ENCODE measurements around the gene P4HA2. TPM values are rescaled to one million over a fixed set of nuclear protein-coding genes. Genes with fewer than 3 reads are reported as not detected.

Gene P4HA2
- total and polyA plus RNA-seq, 9 of the 15 experiments (the other 6 are each of a cell fraction or from before 2014, with no cell fraction given) = 9.6 to 50.0 (median 12.7) TPM

DNA sequence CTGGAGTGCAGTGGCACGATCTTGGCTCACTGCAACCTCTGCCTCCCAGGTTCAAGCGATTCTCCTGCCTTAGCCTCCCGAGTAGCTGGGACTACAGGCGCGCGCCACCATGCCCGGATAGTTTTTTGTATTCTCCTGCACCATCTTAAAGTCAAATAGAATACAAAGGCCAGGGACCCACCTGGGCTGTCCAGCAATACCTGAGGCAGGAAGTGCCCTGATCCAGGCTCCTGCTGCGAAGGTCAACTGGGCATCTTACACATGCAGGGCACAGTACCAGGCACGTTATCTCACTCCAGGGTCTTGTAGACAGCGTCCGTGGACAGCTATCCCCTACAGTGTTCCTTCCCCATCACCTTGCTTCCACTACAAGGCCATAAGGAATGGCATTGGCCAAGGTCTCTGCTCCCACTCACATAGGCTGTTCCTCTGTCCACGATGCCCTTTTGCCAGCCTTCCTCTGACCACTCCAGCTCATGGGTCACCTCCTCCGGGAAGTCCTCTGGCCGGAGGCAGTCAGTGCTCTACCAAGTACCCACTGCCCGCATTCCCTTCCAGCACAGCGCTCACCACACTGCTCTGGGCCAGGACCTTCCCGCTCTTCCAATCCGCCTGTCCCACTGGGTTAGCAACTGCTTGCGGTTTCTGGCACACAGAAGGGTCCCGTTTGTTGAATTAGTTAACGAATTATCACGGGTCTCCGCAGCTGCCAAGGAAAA, 978 bp downstream of the P4HA2 start:
- TSS peak; percentile 43 for BruUV-seq (replicated peaks)
- DNase-seq (ENCODE audit: extremely low read depth in 1 of 4, low spot score in 3 of 4) (no peak), ATAC-seq (no peak), FAIRE-seq (no peak)
- H3K9me1 ChIP-seq (ENCODE audit: control insufficient read depth, insufficient read depth, low read length) = no peaks in the 10 kb centered on the region
- H4K20me1 ChIP-seq (replicated peaks; ENCODE audit: control insufficient read depth, insufficient read depth, low read length) = peaks cover 13% of the 10 kb centered on the region; the same call in 1 of the 2 replicates
- in situ Hi-C loops (cut with MboI) (no loop called here), intact Hi-C loops (cut with micrococcal nuclease) (no loop called here)
- H3K4me2 ChIP-seq (ENCODE audit: insufficient read depth, low read length) = peak overlapping the region; percentile 88
- peak overlapping the region; percentile 76 for H3K4me3 ChIP-seq
- no peaks in the 10 kb centered on the region for H3K9me3 ChIP-seq (replicated peaks; ENCODE audit: control insufficient read depth, insufficient read depth, low read depth, low read length)
- H3K4me1 ChIP-seq (replicated peaks in 1 of 2; ENCODE audit: control insufficient read depth in 2 of 2, insufficient read depth in 2 of 2, low read length in 2 of 2) = peaks cover 30 to 34% of the 10 kb centered on the region in 2 experiments
- 69% methylated on average over 20 of the region's 23 CpGs for WGBS (ENCODE audit: insufficient coverage, low coverage, missing lambda C conversion rate)
- POLR2A ChIA-PET = interaction anchor here (0.6 to 1.7 kb wide), 8 partner anchors 8 to 555 kb away, joined by 3 to 11 read pairs (median 4); no protein-coding TSS in a partner anchor
- H3K9ac ChIP-seq (ENCODE audit: insufficient read depth in 1 of 2, low read depth in 2 of 2, low read length in 2 of 2) = peak overlapping the region; percentile 93 to 97; a peak in 3 of 4 replicates
- no peaks in the 10 kb centered on the region; the same call in 2 of the 3 replicates for H3K36me3 ChIP-seq (ENCODE audit: control insufficient read depth, insufficient read depth, low read length)
- CTCF ChIA-PET (ENCODE audit: low intra/inter-chr PET ratio) = no interaction called here
- H2AFZ ChIP-seq (ENCODE audit: low read depth, low read length) = peak overlapping the region; percentile 77
- H3K27ac ChIP-seq (ENCODE audit: extremely low read depth, low read depth, low read length) = no peak overlapping the region; the same call in 2 of the 3 replicates
- no peaks in the 10 kb centered on the region for H3K27me3 ChIP-seq (ENCODE audit: control insufficient read depth in 2 of 2, insufficient read depth in 2 of 2, low read length in 2 of 2)
- peaks cover 14% of the 10 kb centered on the region; the same call in 1 of the 3 replicates for H3K79me2 ChIP-seq (ENCODE audit: control insufficient read depth, insufficient read depth, low read length)
- TF ChIP-seq ZNF436 (CRISPR knock-in tag; IDR thresholded peaks at IDR 0.05) = 0 out of 2 replicates have a peak, but pooled peaks have one; percentile 41
- TF ChIP-seq, protein P1, sequence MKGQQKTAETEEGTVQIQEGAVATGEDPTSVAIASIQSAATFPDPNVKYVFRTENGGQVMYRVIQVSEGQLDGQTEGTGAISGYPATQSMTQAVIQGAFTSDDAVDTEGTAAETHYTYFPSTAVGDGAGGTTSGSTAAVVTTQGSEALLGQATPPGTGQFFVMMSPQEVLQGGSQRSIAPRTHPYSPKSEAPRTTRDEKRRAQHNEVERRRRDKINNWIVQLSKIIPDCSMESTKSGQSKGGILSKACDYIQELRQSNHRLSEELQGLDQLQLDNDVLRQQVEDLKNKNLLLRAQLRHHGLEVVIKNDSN (CRISPR knock-in tag; IDR thresholded peaks at IDR 0.05) = 0 out of 2 replicates have a peak, but pooled peaks have one; percentile 12
- no peak for TF ChIP-seq ILF3 (IDR thresholded peaks at IDR 0.05; ENCODE audit: borderline replicate concordance)
- no peak for TF ChIP-seq RUNX1 (IDR thresholded peaks at IDR 0.05; ENCODE audit: low read depth)
- no peak for TF ChIP-seq DNMT1 (IDR thresholded peaks at IDR 0.05)
- TF ChIP-seq, protein P2, sequence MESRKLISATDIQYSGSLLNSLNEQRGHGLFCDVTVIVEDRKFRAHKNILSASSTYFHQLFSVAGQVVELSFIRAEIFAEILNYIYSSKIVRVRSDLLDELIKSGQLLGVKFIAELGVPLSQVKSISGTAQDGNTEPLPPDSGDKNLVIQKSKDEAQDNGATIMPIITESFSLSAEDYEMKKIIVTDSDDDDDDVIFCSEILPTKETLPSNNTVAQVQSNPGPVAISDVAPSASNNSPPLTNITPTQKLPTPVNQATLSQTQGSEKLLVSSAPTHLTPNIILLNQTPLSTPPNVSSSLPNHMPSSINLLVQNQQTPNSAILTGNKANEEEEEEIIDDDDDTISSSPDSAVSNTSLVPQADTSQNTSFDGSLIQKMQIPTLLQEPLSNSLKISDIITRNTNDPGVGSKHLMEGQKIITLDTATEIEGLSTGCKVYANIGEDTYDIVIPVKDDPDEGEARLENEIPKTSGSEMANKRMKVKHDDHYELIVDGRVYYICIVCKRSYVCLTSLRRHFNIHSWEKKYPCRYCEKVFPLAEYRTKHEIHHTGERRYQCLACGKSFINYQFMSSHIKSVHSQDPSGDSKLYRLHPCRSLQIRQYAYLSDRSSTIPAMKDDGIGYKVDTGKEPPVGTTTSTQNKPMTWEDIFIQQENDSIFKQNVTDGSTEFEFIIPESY (CRISPR knock-in tag; IDR thresholded peaks at IDR 0.05) = peak; percentile 37; the same call in 1 of the 2 replicates
- no peak for TF ChIP-seq GABPA (tag; conservative IDR thresholded peaks at IDR 0.05; ENCODE audit: low read depth)
- no peak for TF ChIP-seq SOX6 (IDR thresholded peaks at IDR 0.05)
- TF ChIP-seq, protein P3, sequence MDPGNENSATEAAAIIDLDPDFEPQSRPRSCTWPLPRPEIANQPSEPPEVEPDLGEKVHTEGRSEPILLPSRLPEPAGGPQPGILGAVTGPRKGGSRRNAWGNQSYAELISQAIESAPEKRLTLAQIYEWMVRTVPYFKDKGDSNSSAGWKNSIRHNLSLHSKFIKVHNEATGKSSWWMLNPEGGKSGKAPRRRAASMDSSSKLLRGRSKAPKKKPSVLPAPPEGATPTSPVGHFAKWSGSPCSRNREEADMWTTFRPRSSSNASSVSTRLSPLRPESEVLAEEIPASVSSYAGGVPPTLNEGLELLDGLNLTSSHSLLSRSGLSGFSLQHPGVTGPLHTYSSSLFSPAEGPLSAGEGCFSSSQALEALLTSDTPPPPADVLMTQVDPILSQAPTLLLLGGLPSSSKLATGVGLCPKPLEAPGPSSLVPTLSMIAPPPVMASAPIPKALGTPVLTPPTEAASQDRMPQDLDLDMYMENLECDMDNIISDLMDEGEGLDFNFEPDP (CRISPR knock-in tag; IDR thresholded peaks at IDR 0.05) = no peak
- TF ChIP-seq, protein P4, sequence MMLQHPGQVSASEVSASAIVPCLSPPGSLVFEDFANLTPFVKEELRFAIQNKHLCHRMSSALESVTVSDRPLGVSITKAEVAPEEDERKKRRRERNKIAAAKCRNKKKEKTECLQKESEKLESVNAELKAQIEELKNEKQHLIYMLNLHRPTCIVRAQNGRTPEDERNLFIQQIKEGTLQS (IDR thresholded peaks at IDR 0.05) = no peak
- TF ChIP-seq, protein P4 (CRISPR knock-in tag; conservative IDR thresholded peaks at IDR 0.05) = no peak
- TF ChIP-seq, protein P5, sequence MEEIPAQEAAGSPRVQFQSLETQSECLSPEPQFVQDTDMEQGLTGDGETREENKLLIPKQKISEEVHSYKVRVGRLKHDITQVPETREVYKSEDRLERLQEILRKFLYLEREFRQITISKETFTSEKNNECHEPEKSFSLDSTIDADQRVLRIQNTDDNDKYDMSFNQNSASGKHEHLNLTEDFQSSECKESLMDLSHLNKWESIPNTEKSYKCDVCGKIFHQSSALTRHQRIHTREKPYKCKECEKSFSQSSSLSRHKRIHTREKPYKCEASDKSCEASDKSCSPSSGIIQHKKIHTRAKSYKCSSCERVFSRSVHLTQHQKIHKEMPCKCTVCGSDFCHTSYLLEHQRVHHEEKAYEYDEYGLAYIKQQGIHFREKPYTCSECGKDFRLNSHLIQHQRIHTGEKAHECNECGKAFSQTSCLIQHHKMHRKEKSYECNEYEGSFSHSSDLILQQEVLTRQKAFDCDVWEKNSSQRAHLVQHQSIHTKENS (CRISPR knock-in tag; IDR thresholded peaks at IDR 0.05) = no peak

All from K562 (cell line).